Astrocyte (in vitro differentiated cells and primary cell): ENCODE results near the gene HOXB1.

Experiments used
- EZH2 ChIP-seq: IDR thresholded peaks from 2 replicates; pipeline ENCODE4 v1.6.1; 2012; ENCODE audit warnings: mild to moderate bottlenecking, low read length, inconsistent platforms; ENCODE audit not compliant: insufficient read depth
- TF ChIP-seq, protein P1 (sequence below): IDR thresholded peaks from 2 replicates; pipeline ENCODE4 v1.5.1; 2011; ENCODE audit warnings: low read depth, mild to moderate bottlenecking, inconsistent platforms, low read length, moderate library complexity; ENCODE audit not compliant: insufficient read depth

DNA sequence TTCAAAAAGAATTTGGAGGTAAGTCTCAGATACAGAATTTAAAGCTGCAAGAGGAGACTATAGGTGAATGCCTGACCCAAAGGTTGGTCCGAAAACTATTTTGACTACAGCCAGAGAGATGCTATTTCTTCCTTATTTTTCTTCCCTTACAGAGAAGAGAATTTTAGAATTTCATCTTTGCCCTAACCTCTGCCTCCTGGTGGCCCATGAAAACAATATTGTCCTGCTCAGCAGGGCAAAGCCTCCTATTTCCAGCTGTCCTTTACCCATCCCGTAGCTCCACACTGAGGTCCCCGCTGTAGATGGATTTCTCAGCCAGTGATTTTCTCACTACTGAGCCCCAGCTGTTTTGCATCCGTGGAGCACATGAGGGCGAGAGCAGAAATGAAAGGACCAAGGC, 24.6 kb downstream of the HOXB1 start:
- TF ChIP-seq, protein P1, sequence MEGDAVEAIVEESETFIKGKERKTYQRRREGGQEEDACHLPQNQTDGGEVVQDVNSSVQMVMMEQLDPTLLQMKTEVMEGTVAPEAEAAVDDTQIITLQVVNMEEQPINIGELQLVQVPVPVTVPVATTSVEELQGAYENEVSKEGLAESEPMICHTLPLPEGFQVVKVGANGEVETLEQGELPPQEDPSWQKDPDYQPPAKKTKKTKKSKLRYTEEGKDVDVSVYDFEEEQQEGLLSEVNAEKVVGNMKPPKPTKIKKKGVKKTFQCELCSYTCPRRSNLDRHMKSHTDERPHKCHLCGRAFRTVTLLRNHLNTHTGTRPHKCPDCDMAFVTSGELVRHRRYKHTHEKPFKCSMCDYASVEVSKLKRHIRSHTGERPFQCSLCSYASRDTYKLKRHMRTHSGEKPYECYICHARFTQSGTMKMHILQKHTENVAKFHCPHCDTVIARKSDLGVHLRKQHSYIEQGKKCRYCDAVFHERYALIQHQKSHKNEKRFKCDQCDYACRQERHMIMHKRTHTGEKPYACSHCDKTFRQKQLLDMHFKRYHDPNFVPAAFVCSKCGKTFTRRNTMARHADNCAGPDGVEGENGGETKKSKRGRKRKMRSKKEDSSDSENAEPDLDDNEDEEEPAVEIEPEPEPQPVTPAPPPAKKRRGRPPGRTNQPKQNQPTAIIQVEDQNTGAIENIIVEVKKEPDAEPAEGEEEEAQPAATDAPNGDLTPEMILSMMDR: no peak
- TF ChIP-seq EZH2: no peak
